SH-SY5Y (cell line): ENCODE data around the gene MAPK8IP2.

Source experiments
- GATA2 ChIP-seq: IDR thresholded peaks from 2 replicates; pipeline ENCODE4 v1.6.1; 2011; ENCODE audit warnings: mild to moderate bottlenecking, low read depth, low read length
- GATA3 ChIP-seq: IDR thresholded peaks from 2 replicates; pipeline ENCODE4 v1.6.1; 2011; ENCODE audit warnings: low read depth, mild to moderate bottlenecking, low read length, moderate library complexity

DNA sequence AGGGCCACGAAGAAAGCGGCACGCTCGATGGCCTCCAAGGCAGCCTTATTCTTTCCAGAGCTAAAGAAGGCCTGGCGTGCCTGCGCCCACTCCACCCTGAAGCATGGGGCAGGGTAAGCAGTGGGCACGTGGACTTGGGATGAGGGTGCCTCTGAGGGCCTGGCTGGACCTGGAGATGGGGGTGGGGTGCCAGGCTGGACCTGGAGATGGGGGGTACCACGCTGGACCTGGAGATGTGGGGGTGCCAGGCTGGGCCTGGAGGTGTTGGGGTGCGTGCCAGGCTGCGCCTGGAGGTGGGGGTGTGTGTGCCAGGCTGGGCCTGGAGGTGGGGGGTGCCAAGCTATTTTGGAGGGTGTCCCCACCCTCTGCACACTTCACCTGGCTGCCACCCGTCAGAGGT is 27.6 kb upstream of the MAPK8IP2 start:
- TF ChIP-seq GATA2, result no peak
- no peak for TF ChIP-seq GATA3
